GM12892 (cell line): ENCODE measurements around the gene RIMS4.

Experiments used
- POLR2A ChIP-seq: IDR thresholded peaks from 2 replicates; pipeline ENCODE4 v1.6.1; 2011; ENCODE audit warnings: low read depth, low read length, control low read depth
- POLR2AphosphoS5 ChIP-seq: IDR thresholded peaks from 2 replicates; pipeline ENCODE4 v1.6.1; 2011; ENCODE audit warnings: low read depth, low read length, control low read depth
- TAF1 ChIP-seq: IDR thresholded peaks from 2 replicates; pipeline ENCODE4 v1.6.1; 2011; ENCODE audit warnings: low read depth, mild to moderate bottlenecking, control low read depth, low read length, borderline replicate concordance

- TF ChIP-seq POLR2AphosphoS5 (no peak), POLR2A (no peak), TAF1 (no peak)
Observed at GRCh38 chr20:44730441-44730840, 79.9 kb downstream of the RIMS4 start.
